Bronchial epithelial cell (primary cell): Measurements from ENCODE around the gene MOGAT1. TPM values are rescaled to one million over a fixed set of nuclear protein-coding genes. Genes with fewer than 3 reads are reported as not detected.
A peak's percentile ranks its signal among the peaks of the same experiment; 100 is the strongest.
"Not testable (repeated sequence)": the region's sequence is repeated elsewhere in the genome, so short reads cannot be mapped to it uniquely, and the experiment has no call there.

ENCODE experiments used
- DNase-seq: peaks from one replicate; pipeline ENCODE4 v3.0.0-alpha.2; 2010; ENCODE audit warnings: low read depth
- FAIRE-seq: peaks from 2 replicates; lab custom pipeline; 2011; peaks lifted over from hg19 to GRCh38; lab: Jason Lieb, UNC
- H3K27me3 ChIP-seq: 2 replicates; pipeline ENCODE4 v1.5.1; 2011; ENCODE audit warnings: low read length; ENCODE audit not compliant: control insufficient read depth, insufficient read depth
- H3K36me3 ChIP-seq: 2 replicates; pipeline ENCODE4 v1.5.1; 2011; ENCODE audit warnings: low read length; ENCODE audit not compliant: control insufficient read depth, insufficient read depth
- H3K4me3 ChIP-seq: 2 replicates; pipeline ENCODE4 v1.5.1; 2011; ENCODE audit warnings: mild to moderate bottlenecking, low read depth, low read length, control low read depth
- total RNA-seq: library from RNA; depleted of rRNA; stranded (reverse); fragments of >200 nt; gene quantifications from 2 replicates; pipeline ENCODE4 v1.2.1, GENCODE V29; 2014
- TF ChIP-seq, protein P1 (sequence below): IDR thresholded peaks from 2 replicates; pipeline ENCODE4 v1.5.1; 2011; ENCODE audit warnings: mild to moderate bottlenecking, moderate library complexity, low read length, control low read depth, inconsistent platforms; ENCODE audit not compliant: insufficient read depth, severe bottlenecking

Gene MOGAT1
- total RNA-seq, 1 donor from 2014 or later = not detected

- DNase-seq = no peak
- H3K27me3 ChIP-seq = peaks cover 1% of the 10 kb centered on the region
- FAIRE-seq = no peak
- TF ChIP-seq, protein P1, sequence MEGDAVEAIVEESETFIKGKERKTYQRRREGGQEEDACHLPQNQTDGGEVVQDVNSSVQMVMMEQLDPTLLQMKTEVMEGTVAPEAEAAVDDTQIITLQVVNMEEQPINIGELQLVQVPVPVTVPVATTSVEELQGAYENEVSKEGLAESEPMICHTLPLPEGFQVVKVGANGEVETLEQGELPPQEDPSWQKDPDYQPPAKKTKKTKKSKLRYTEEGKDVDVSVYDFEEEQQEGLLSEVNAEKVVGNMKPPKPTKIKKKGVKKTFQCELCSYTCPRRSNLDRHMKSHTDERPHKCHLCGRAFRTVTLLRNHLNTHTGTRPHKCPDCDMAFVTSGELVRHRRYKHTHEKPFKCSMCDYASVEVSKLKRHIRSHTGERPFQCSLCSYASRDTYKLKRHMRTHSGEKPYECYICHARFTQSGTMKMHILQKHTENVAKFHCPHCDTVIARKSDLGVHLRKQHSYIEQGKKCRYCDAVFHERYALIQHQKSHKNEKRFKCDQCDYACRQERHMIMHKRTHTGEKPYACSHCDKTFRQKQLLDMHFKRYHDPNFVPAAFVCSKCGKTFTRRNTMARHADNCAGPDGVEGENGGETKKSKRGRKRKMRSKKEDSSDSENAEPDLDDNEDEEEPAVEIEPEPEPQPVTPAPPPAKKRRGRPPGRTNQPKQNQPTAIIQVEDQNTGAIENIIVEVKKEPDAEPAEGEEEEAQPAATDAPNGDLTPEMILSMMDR = no peak
- H3K36me3 ChIP-seq = no peaks in the 10 kb centered on the region
- H3K4me3 ChIP-seq = no peak overlapping the region
Observed at GRCh38 chr2:222689322-222689721, 17.9 kb downstream of the MOGAT1 start.

- DNase-seq = peak; percentile 56
- TF ChIP-seq, protein P1 = peak; percentile 97
- Histone ChIP-seq H3K4me3 (no peak overlapping the region), H3K36me3 (no peaks in the 10 kb centered on the region), H3K27me3 (peaks cover 1% of the 10 kb centered on the region)
- no peak for FAIRE-seq
Observed at GRCh38 chr2:222690564-222691200, 19.2 kb downstream of the MOGAT1 start.

DNA sequence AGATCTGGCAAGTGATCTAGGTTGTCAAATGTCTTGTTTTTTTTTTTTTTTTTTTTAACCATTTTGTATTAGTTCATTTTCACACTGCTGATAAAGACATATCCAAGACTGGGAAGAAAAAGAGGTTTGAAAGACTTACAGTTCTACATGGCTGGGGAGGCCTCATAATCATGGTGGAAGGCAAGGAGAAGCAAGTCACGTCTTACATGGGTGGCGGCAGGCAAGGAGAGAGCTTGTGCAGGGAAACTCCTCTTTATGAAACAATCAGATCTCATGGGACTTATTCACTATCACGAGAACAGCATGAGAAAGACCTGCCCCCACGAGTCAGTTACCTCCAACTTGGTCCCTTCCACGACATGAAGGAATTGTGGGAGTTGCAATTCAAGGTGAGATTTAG lies 22.0 kb downstream of the MOGAT1 start:
- H3K36me3 ChIP-seq, FAIRE-seq, DNase-seq, H3K4me3 ChIP-seq, H3K27me3 ChIP-seq: not testable (repeated sequence)

DNA sequence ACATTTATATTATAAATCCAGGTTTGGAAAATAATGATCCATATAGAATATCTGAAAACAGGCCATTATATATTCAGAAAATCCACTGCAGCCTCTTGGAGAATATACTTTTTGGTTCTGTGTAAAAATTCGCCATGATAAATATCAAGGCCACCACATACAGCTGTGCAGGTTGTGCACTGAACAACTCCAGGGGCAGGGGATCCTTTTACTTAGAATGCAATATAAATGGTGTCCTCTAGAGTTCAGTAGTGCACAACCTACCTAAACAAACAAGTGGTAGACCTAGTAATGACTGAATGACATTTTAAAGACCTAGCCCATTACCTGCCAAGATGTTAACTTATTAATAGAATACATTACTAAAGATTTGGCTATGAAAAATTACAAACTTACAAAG lies 22.4 kb downstream of the MOGAT1 start:
- Histone ChIP-seq H3K4me3 (no peak overlapping the region), H3K36me3 (no peaks in the 10 kb centered on the region), H3K27me3 (no peaks in the 10 kb centered on the region)
- DNase-seq (peak; percentile 53), FAIRE-seq (no peak)
- TF ChIP-seq, protein P1 = peak; percentile 32

DNA sequence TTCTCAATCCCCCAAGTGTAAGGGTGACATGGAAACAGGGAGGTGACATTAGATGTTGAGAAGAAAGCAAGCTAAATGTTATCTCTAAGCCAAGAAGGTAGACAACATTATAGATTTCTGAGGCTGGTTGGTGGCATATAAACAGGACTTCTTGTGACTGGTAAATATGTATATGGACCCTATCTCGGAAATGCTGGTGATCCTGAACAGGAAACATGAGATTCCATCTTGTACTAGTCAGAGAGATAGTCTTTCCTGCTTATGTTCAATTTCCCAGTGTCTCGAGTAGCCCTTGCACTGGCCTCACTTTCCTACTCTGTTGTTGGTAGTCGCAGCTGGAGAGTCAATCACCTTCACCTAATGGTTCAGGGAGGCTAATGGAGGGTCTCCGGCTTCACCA lies 26.8 kb downstream of the MOGAT1 start:
- H3K27me3 ChIP-seq = no peaks in the 10 kb centered on the region
- DNase-seq = no peak
- no peaks in the 10 kb centered on the region for H3K36me3 ChIP-seq
- TF ChIP-seq, protein P1 = no peak
- FAIRE-seq = no peak
- no peak overlapping the region for H3K4me3 ChIP-seq

GRCh38 chr2:222701233-222701632 lies 29.8 kb downstream of the MOGAT1 start:
- Histone ChIP-seq H3K4me3 (no peak overlapping the region), H3K27me3 (no peaks in the 10 kb centered on the region), H3K36me3 (no peaks in the 10 kb centered on the region)
- no peak for FAIRE-seq
- DNase-seq = no peak
- TF ChIP-seq, protein P1 = no peak
